HepG2 (cell line): ENCODE results near the gene AAMP. TPM values are rescaled to one million over a fixed set of nuclear protein-coding genes. Genes with fewer than 3 reads are reported as not detected.
A peak's percentile ranks its signal among the peaks of the same experiment; 100 is the strongest.

Source experiments
- FOXP4 ChIP-seq: sonication (generic); formaldehyde crosslinking; IDR thresholded peaks from 2 replicates; pipeline ENCODE4 v1.4.0; 2020; ENCODE audit warnings: missing genetic modification reagents
- GATAD2A ChIP-seq: IDR thresholded peaks from 2 replicates; pipeline ENCODE4 v1.6.1; 2016
- HNF1A ChIP-seq, 2 experiments: sonication (generic) in 1 of 2; formaldehyde crosslinking in 1 of 2; IDR thresholded peaks; 2 replicates each; pipeline versions ENCODE4 v1.4.0 to v1.6.1; 2016 to 2020; ENCODE audit warnings: borderline replicate concordance in 1 of 2, low read depth in 1 of 2, mild to moderate bottlenecking in 1 of 2, missing genetic modification reagents in 1 of 2
- IRF2 ChIP-seq: IDR thresholded peaks from 2 replicates; pipeline ENCODE4 v1.6.1; 2018; ENCODE audit warnings: missing genetic modification reagents, missing compliant biosample characterization
- MAFF ChIP-seq: IDR thresholded peaks from 2 replicates; pipeline ENCODE4 v1.6.1; 2011; ENCODE audit warnings: low read depth, low read length, improper control_type of control experiment
- MYNN ChIP-seq: sonication (generic); formaldehyde crosslinking; IDR thresholded peaks from 2 replicates; pipeline ENCODE4 v1.4.0; 2020; ENCODE audit warnings: mild to moderate bottlenecking, low read depth, missing genetic modification reagents
- NR2F6 ChIP-seq, 2 experiments: IDR thresholded peaks; 2 replicates each; pipeline ENCODE4 v1.6.1; 2016; ENCODE audit warnings: antibody characterized with exemption in 1 of 2, mild to moderate bottlenecking in 1 of 2
- PRDM4 ChIP-seq: sonication (generic); formaldehyde crosslinking; IDR thresholded peaks from 2 replicates; pipeline ENCODE4 v1.9.0; 2021; ENCODE audit warnings: missing genetic modification reagents, borderline replicate concordance
- SRSF4 ChIP-seq: fragments of 200-400 bp; formaldehyde crosslinking; IDR thresholded peaks from one replicate; pipeline ENCODE4 v1.6.1; 2018; ENCODE audit warnings: mild to moderate bottlenecking, low read depth, low read length, moderate library complexity; ENCODE audit not compliant: poor library complexity, severe bottlenecking
- TFAP4 ChIP-seq: sonication (generic); IDR thresholded peaks from 2 replicates; pipeline ENCODE4 v1.6.1; 2016; ENCODE audit warnings: low read depth, borderline replicate concordance
- TFDP1 ChIP-seq: IDR thresholded peaks from 2 replicates; pipeline ENCODE4 v1.6.1; 2016; ENCODE audit warnings: missing compliant biosample characterization, missing genetic modification reagents, borderline replicate concordance
- YY1 ChIP-seq: IDR thresholded peaks from 2 replicates; pipeline ENCODE4 v1.6.1; 2011; ENCODE audit warnings: low read length, low read depth, moderate library complexity, mild to moderate bottlenecking; ENCODE audit not compliant: insufficient read depth, insufficient replicate concordance
- ZFP37 ChIP-seq: sonication (generic); formaldehyde crosslinking; IDR thresholded peaks from 2 replicates; pipeline ENCODE4 v1.4.0; 2020; ENCODE audit warnings: missing genetic modification reagents, borderline replicate concordance
- ZNF234 ChIP-seq: sonication (generic); formaldehyde crosslinking; conservative IDR thresholded peaks from 2 replicates; pipeline ENCODE4 v1.5.1; 2020; ENCODE audit warnings: mild to moderate bottlenecking, missing genetic modification reagents
- ZNF552 ChIP-seq: sonication (generic); formaldehyde crosslinking; IDR thresholded peaks from 2 replicates; pipeline ENCODE4 v1.9.0; 2022; ENCODE audit warnings: missing genetic modification reagents, mild to moderate bottlenecking, borderline replicate concordance
- ZNF772 ChIP-seq: sonication (generic); formaldehyde crosslinking; IDR thresholded peaks from 2 replicates; pipeline ENCODE4 v1.5.0; 2020; ENCODE audit warnings: mild to moderate bottlenecking, missing genetic modification reagents
- polyA plus RNA-seq, 8 experiments: library from polyadenylated mRNA; depleted of rRNA in 3 of 8; stranded (reverse) in 7 of 8; unstranded in 1 of 8; fragments of >200 nt; fragmentation: Illumina TruSeq in 4 of 8; extraction: Trizol in 4 of 8; gene quantifications; 2 replicates each; pipeline versions ENCODE4 v1.2.1 to v1.2.3, GENCODE V29; 2011 to 2016; ENCODE audit warnings: low read depth in 4 of 8, missing spikeins in 1 of 8, mixed read lengths in 1 of 8; ENCODE audit not compliant: insufficient read depth in 1 of 8
- total RNA-seq, 5 experiments: library from RNA; depleted of rRNA; stranded (reverse); fragments of >200 nt; fragmentation: Illumina TruSeq; extraction: Trizol; gene quantifications; 2 replicates each; pipeline ENCODE4 v1.2.3, GENCODE V29; 2016; ENCODE audit warnings: low read depth in 1 of 5

Gene AAMP
- total and polyA plus RNA-seq, 2 of the 13 experiments (the other 11 are each of a cell fraction or from before 2014, with no cell fraction given): 110 to 186 TPM

- no peak for TF ChIP-seq SRSF4
- peak; percentile 57 for TF ChIP-seq TFDP1 (CRISPR knock-in tag)
- peak; percentile 63; the same call in 1 of the 2 replicates for TF ChIP-seq IRF2 (CRISPR knock-in tag)
- TF ChIP-seq ZFP37: no peak
- TF ChIP-seq YY1: peak; percentile 91
- TF ChIP-seq HNF1A (IDR thresholded peaks at IDR 0.05; ENCODE audit: low read depth): no peak
- peak; percentile 73 for TF ChIP-seq HNF1A (CRISPR knock-in tag; IDR thresholded peaks at IDR 0.05; ENCODE audit: borderline replicate concordance)
- peak; percentile 2; the same call in 1 of the 2 replicates for TF ChIP-seq ZNF772 (CRISPR knock-in tag)
- TF ChIP-seq TFAP4: no peak
- TF ChIP-seq ZNF552: no peak
- TF ChIP-seq FOXP4 (CRISPR knock-in tag): peak; percentile 64; the same call in 1 of the 2 replicates
- no peak for TF ChIP-seq MAFF
- TF ChIP-seq NR2F6 (IDR thresholded peaks at IDR 0.05): no peak
- TF ChIP-seq NR2F6 (CRISPR knock-in tag; IDR thresholded peaks at IDR 0.05): peak; percentile 13; the same call in 1 of the 2 replicates
- 0 out of 2 replicates have a peak, but pooled peaks have one; percentile 82 for TF ChIP-seq MYNN (CRISPR knock-in tag)
- peak; percentile 73; the same call in 1 of the 2 replicates for TF ChIP-seq GATAD2A (CRISPR knock-in tag)
- TF ChIP-seq ZNF234 (CRISPR knock-in tag): no peak
- TF ChIP-seq PRDM4 (CRISPR knock-in tag): peak; percentile 74; the same call in 1 of the 2 replicates
These were observed 53.1 kb downstream of the AAMP start, which contains the start of gene ARPC2 (continued) for GRCh38 chr2:218216674-218217359.
